ENCODE measurements around the gene ACVR1B. TPM values are rescaled to one million over a fixed set of nuclear protein-coding genes. Genes with fewer than 3 reads are reported as not detected.

ACVR1B gene
- total RNA-seq, 2 donors from 2014 or later, result 20.0 to 22.4 TPM

DNA sequence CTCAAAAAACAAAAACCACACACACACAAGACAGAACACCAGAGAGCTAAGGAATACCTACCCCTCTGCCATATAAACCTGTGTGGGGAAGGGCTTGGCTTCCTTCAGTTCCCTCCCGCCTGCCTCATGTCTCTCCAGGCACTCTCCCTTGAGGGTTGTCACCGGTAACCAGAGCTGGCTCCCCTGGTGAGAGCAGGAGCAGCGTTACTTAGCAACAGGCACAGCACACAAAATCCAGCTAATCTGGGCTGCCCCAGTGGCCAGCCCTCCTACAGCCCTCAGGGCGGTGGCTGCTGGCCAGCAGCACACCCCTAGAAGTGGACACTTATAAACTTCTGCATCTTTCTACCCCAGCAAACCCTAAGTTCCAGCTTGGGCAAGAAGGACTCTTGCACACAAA is 78.2 kb downstream of the ACVR1B start:
- DNase-seq (ENCODE audit: low spot score), result no peak
- intact Hi-C loops (cut with DNase I), result loop anchor here in 1 of 2 donors (5.0 kb wide), 1 partner anchor 53 kb away; no protein-coding TSS in a partner anchor

DNA sequence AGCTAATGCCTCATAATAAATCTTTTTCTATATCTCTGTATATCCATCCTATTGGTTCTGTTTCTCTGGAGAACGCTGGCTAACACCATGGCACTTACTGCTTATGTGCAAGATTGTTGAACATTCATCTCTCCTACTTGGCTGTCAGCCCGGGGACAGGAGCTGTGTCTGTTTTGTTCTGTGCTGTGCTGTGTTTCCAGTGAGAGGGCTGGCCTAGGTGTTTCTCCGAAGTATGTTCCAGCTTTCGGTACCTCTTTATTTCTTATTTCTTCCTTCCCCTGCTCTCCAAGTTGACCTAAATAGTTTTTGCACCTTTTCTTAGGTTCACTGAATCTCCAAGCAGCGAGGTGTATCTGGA is 80.9 kb downstream of the ACVR1B start:
- intact Hi-C loops (cut with DNase I), result no loop called here
- DNase-seq (ENCODE audit: low spot score), result no peak

DNA sequence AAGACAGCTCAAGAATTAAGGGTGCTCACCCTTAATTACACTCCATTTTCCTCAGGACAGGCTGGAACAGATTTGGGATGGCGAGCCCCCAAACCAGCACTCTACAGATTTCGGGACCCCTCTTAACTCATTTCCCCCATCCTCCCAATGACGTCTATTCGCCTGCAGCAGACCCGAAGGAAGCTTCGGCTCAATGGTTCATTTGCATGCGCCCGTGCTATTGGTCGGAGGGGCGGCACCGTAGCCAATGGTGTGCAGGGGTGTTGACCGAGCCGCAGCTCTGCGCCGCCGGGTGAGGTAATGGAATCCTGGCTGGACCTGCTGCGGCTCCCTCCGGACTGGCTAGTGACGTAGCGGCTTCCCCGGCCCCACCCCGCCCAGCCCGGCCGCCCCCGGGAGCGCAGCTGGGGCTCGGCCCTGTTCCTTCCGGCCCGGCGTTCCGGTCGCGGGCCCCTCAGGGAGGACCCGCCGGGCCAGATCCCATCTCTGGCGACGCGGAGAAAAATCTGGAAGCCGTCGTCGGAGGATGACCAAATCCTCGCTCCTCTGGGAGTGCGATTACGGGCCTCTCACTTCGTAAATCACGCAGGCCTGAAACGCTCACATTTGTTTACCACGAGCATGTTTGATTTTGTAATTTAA is 81.4 kb downstream of the ACVR1B start:
- peak; percentile 99 for DNase-seq (ENCODE audit: low spot score)
- intact Hi-C loops (cut with DNase I), result no loop called here

DNA sequence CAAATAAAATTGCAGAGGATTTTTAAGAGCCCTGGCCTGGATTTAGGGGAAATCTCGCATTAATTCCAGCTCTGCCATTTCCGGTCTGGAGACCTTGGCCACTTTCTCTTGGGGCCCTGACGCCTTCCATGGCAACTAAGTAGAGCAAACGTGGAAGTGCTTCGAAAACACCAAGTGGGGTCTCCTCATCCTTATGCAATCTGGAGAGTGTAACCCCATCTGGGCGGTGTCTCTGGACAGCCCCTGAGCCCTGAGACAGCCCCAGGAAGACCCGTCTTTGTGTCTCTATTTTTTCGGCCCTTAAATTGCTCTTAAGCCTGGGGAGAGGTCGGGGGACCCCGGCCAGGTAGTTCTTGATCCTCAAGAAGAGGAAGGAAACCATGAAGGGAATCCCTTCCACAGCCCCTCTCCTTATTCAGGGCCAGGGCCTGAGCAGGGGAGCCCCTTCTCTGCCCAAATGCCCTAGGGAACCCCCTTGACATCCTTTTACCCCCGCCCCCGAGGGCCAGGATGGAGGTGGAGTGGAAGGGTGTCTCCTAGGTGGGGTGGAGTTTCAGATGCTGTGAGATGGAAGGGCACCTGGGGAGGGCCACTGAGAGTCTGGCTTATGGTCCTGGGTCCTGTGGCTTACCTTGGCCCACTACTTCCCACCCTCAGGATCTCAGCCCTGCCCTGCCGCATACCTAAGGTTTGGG is 82.1 kb downstream of the ACVR1B start:
- intact Hi-C loops (cut with DNase I), result no loop called here
- DNase-seq (ENCODE audit: low spot score), result no peak

DNA sequence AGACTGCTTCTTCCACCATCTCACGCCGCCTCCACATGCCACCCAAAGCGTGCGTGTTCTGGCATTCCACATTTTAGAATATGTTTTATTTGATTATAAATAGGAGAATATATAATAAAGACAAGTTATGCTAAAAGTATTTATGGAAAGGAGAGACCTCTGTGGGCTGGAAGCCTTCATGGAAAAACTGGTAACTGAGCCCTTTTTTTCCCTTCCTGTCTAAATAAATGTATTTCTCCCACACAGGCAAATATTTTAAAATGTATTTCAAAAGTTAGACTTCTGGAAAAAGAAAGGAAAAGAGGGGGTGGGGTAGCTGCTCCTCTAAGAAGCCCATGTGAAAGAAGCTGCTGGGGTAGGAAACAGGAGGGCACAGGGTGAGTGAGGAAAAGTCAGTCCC is 83.7 kb downstream of the ACVR1B start:
- intact Hi-C loops (cut with DNase I), result no loop called here
- DNase-seq (ENCODE audit: low spot score), result no peak

DNA sequence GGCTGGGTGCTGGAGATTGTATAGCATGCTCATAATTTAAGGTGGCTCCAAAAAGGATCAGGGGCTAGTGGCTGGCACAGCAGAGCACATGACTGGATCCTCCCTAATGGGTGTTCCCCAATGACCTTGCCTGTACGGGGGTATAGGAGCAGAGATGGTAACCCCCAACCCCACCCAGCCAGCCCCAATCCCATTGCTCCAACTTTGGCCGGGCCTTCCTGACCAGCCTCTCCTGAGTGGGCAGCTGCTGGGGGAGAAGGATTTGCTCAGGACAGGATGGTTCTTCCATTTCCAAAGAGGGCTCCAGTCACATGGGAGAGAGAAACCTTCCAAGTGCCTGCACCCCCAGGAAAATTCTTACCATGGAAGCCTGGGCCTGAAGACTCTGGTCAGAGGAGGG is 84.4 kb downstream of the ACVR1B start:
- DNase-seq (ENCODE audit: low spot score), result peak; percentile 71
- intact Hi-C loops (cut with DNase I), result no loop called here

DNA sequence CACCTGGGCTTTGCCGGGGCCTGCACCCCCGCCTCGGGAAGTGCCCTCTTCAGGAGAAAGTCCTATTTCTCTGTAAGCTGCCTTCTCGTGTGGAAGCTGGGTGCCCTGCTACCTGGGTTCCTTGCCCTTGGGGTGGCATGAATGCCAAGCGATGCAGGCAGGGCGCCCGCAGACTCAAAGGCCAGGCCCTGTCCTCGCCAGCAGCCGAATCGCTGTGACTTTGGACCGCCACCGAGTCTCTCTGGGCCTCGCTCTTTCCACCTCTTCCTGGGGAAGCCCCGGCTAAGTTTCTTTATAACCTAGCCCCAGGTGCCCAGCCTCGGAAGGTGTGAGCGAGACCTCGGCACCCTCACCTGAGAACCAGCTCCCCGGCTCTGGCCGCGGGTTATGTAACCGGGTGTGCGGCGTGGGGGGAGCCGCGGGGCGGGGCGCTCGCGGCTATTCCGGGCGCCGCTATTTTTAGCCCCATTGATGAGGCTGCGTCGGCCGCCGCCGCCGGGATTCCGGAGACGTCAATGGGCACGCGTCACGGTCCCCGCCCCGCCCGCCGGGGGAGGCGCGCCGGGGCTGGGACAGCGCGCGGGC is 85.2 kb downstream of the ACVR1B start:
- intact Hi-C loops (cut with DNase I), result no loop called here
- peak; percentile 96 for DNase-seq (ENCODE audit: low spot score)

DNA sequence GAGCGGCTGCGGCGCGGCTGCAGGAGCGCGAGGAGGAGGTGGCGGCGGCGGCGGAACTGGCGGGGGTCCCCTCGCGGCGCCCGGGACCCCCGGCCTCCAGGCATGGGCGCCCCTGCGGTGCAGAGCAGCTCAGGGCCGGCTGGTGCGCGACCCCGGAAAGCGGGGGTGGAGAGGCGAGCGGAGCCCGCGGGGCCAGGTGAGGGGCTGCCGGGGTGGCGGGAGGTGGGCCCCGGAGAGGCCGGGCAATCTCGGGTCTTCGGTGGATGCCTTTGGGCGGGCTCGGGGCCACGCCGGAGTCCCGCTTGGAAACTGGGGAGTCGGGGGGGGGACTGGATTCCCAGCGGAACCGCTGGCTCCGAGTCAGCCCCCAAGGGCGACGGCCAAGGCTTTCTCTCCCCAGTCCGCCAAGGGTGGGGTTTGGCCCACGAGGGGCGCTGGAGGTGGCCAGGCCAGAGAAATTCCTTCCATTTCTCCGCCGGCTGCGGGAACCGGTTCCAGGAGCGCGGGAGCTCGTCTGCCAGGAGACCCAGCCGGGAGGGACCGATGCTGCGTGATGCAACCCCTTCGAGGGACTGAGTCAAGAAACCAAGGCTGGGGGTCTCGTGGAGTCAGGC is 85.9 kb downstream of the ACVR1B start:
- intact Hi-C loops (cut with DNase I), result no loop called here
- peak; percentile 96 for DNase-seq (ENCODE audit: low spot score)

DNA sequence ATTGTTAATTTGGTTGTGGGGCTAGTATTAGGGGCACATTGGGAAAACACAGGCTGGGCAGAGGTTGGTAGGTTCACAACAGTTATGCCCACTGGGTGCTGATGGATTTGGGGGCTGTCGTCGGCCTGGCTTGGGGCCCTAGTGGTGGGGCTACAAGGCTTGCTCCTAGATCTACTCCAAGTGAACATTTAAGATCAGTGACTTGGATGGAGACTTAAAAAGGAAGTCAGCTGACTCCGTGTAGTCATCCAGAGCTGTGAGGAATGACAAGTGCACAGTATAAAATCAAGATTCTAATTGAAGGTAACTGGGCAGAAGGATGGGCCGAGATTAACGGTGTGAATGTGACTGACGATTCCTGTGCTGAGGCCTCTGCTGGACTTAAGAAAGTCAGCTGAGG is 86.9 kb downstream of the ACVR1B start:
- intact Hi-C loops (cut with DNase I), result no loop called here
- DNase-seq (ENCODE audit: low spot score), result peak; percentile 73

DNA sequence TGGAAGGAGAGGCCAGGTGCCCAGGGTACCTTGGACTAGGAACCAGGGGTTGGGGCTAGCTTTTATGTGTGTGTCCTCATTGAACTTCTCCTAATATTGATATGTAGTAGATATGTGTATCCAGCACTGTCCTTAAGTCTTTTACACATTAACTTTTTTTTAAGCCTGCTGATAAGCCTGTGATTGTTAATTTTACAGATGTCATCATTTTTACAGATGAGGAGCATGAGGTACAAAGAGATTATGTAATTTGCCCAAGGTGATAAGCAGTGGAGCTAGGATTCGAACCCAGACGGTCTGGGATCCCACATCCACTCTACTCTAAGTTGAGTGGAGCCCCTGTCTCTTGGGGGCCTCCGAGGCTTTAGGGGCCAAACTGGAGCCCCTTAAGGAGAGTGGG is 89.5 kb downstream of the ACVR1B start:
- intact Hi-C loops (cut with DNase I), result no loop called here
- DNase-seq (ENCODE audit: low spot score), result no peak

DNA sequence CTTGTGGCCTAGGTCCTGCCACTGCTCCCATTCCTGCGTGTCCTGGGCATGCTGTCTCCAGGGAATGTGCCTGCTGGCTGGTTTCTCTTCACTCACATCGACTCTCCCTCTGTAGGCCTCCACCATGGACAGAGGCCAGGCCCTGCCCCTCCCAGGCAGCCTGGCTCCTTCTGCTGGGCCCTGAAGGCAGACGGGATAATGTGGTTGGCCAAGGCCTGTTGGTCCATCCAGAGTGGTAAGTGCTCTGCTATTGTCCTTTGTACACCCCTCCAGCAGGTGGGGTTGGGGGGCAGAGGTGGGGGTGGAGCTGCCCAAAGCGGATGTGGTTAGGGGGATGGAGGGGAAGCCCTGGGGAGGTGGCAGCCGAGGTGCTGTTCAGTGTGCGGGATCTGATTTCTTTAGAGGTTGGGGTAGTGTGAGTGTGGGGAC is 90.2 kb downstream of the ACVR1B start:
- intact Hi-C loops (cut with DNase I), result no loop called here

DNA sequence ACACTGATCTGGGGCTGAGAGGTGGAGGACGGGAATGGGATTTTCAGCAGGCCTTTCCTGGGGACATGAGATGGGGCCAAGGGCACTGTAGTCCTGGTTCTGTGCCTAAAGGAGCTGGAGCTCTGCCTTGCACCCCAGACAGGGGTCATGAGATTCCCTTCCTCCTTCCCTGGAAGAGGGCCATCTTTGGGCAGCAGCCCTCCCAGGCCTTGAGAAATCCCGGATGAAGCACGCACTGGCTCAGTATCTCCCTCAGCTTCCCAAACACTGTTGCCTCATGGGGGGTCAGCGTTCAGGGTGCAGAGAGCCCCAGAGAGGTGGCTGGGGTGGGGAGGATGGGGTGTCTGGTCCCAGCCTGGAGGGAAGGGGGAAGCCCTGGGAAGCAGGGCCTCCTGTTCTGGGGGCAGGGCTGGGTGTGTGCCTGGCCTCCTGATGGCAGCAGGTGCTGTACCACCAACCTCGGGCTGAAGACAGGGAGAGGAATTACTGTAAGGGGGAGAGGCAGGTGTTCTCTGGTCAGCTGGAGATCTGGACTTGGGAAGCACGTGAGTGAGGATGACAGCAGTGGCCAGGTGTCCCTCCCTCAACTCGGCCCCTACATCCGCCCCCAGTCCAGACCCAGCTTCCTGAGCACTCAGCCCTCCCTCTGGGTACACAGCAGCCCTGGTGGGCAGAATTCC is 91.3 kb downstream of the ACVR1B start:
- DNase-seq (ENCODE audit: low spot score), result no peak
- intact Hi-C loops (cut with DNase I), result no loop called here

More for the DNA sequence above, 90.2 kb downstream of the ACVR1B start:
- DNase-seq (ENCODE audit: low spot score), result peak; percentile 82

DNA sequence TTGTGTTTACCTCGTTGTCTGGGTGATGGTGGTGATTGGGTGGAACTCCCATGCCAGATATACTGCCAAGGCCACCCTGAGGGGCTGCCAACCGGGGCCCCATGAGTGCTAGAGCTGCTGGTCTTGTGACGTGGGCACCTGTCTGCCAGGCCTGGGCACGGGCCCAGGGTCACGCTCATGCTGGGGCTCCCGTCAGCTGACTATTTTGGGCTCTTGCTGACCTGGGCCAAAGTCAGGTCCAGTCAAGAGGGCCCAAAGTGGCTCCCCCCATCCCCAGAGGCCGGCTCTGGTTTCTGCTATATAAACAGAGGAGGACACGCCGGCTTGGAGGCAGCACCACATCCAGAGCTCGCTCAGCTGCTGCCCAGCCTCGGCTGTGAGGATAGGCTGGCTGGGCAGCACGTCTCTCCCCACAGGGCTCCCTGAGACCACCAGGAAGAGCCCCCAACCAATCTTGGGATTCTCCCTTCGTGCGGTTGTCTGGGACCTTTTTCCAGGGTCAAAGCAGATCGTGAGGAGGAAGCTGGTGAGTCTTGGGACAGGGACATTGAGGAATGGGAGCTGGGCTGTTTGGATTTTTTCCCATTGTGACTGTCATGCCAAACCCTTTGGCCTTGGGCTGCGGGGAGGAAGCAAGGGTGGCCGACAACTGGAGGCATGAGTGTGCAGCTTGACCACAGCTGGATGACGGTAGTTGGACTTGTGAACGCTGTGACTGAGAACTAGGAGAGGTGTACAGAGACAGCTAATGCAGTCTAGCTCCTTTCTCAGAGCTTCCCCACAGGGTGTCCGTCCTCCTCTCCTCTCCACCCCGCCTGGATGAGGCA is 92.1 kb downstream of the ACVR1B start:
- intact Hi-C loops (cut with DNase I), result no loop called here
- DNase-seq (ENCODE audit: low spot score), result no peak

DNA sequence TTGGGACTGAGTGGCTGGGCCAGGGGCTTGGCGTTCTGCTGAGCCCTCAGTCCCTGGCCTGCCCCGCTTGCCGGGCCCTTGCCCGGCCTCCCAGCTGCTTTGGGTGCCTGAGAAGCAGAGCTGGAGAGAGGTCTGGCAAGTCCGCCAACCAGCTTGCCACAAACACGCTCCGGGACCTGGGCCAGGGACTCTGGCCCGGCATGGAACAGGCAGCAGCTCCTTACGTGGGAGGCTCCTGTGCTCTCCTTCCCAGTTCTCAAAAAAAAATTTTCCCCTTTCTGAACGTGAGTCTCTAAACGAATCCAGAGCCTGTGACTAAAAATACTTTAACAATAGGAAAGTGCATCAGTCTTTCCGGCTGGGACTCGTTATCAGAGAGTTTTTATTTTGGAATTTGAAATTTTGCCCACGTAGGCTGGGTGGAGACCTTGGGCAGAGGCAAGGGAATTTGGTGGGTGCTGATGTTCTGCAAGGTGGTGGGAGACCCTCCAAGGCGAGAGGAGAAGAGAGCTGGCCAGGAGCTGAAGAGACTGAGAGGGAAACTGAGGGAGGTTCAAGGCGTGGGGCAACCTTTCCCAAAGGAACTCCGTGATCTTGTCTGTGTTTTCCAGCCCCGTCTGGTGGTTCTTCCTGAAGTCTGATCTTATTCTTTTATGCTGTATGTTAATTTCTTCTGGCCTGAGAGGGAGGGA is 92.9 kb downstream of the ACVR1B start:
- intact Hi-C loops (cut with DNase I), result no loop called here
- peak; percentile 96 for DNase-seq (ENCODE audit: low spot score)

DNA sequence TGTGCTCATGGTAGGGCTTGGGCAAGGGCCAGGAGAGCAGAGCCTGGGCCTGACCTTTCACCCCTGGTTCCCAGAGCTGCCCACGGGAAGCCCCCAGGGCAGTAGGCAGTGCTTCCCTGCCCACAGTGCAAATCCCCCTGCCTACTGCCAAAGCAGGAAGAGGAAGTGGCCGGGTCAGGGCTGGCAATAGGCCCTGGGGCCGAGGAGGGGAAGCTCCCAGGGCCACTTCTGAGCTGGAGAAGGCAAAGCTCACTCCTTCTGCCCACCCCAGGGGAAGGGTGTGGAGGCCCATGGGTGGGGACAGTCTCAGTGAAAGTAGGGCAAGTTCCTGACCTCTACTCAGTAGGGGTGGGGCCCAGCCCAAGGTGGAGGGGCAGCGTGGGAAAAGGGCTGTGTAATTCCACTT is 94.3 kb downstream of the ACVR1B start:
- peak; percentile 83 for DNase-seq (ENCODE audit: low spot score)
- intact Hi-C loops (cut with DNase I), result no loop called here
